ENCODE results near the gene DYRK1A. TPM values are rescaled to one million over a fixed set of nuclear protein-coding genes. Genes with fewer than 3 reads are reported as not detected.
A peak's percentile ranks its signal among the peaks of the same experiment; 100 is the strongest.
"Not testable (repeated sequence)": the region's sequence is repeated elsewhere in the genome, so short reads cannot be mapped to it uniquely, and the experiment has no call there.

The DYRK1A gene
- total RNA-seq, 2 experiments from 2014 or later: 49.8 to 51.4 TPM

DNA sequence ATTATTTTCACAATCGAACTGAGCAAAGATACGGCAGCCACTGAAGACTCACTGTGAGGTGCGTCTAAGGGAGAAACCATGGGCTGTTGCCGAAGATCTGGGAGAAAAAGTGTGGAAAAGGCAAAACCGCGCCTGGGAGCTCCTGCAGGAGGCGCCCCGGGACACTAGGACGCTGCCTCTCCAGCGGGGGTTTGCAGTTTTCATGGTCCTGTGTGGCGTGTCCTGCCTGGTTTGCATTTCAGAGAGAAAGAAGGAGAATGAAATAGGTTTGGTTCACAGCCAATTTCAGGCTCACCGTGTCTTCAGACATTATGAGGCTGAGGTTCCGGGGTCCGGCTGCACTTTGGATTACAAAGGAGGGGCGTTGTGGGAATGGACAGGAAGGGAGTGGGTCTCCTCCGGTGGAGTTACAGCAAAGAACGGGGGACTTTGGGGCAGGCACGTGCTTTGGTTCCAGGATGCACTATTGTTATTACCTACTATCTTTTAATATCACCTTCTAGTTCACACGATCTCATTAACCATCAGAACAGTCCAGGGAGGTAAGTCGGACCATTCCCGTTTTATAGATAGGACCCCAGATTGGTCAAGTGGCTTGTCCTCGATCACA is 179.8 kb downstream of the DYRK1A start:
- CTCF ChIA-PET: no interaction called here
- no peak overlapping the region for H3K27ac Mint-ChIP-seq
- DNase-seq: no peak
- no peak overlapping the region for H3K4me3 Mint-ChIP-seq
- H3K9me3 Mint-ChIP-seq: peaks cover 6% of the 10 kb centered on the region
- peaks cover 28% of the 10 kb centered on the region for H3K27me3 Mint-ChIP-seq (ENCODE audit: low read depth)
- intact Hi-C loops (cut with micrococcal nuclease): no loop called here
- H3K4me1 Mint-ChIP-seq (ENCODE audit: low read depth): peaks cover 19% of the 10 kb centered on the region
- peaks cover 3% of the 10 kb centered on the region for H3K36me3 Mint-ChIP-seq (ENCODE audit: low read depth)

DNA sequence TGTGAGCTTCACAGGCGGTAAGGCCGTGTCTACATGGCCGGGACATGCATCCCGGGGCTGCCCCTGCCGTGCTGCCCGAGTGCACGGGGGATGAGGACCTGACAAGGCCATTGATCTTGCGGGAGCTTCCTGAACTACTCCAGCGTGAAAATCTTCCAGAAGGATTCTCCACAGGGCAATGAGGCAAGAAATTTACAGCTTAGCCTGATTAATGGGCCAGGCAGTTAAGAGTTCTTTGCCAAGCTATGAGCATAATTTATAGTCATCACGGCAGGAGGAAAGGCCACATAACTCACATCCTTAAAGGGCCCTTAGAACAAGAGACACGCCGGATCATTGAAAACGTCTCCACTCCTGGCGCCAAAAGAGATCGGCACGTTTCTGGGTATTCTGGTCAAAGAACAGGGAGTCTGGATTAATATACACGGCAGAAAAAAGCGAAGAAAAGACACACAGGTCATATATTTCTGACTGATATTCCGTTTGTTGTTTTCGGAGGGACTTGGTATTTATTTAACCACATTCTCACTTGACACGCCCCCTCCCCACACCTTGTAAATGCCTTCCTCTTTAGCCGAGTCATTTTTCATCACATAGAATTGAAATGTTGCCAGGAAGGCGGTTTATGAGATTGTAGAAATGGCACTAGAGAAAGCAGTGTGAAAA is 180.5 kb downstream of the DYRK1A start:
- peaks cover 6% of the 10 kb centered on the region for H3K9me3 Mint-ChIP-seq
- H3K27ac Mint-ChIP-seq: no peak overlapping the region
- peaks cover 3% of the 10 kb centered on the region for H3K36me3 Mint-ChIP-seq (ENCODE audit: low read depth)

DNA sequence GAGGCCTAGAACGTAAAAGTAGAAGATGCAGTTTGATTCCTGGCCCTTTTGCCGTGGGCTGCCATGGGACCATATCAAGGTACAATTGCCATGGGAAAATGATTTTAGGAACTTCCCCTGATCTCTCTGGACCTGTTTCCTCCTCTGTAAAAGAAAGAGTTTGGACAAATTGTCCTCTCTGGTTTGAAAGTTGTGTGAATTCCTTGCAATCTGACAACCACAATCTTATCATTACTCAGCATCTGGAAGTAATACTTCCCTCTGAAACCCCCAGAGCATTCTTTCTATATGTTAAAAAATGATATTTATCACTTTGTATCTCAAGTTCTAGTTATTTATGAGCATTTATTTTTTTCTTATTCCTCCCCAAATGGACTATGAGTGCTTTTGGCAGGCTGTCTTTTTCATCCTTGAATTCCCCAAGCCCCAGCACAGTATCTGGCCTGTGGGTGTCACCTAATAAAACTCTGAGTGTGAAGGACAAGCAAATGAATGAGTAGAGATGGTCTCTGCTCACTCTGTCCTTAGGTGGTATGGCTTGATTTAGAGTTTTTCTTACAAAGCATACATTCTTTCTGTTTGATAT is 181.1 kb downstream of the DYRK1A start:
- H3K9me3 Mint-ChIP-seq: no peaks in the 10 kb centered on the region
- no peak overlapping the region for H3K27ac Mint-ChIP-seq
- H3K27me3 Mint-ChIP-seq (ENCODE audit: low read depth): peaks cover 28% of the 10 kb centered on the region
- no peak for DNase-seq
- intact Hi-C loops (cut with micrococcal nuclease): no loop called here
- peaks cover 2% of the 10 kb centered on the region for H3K36me3 Mint-ChIP-seq (ENCODE audit: low read depth)
- peaks cover 19% of the 10 kb centered on the region for H3K4me1 Mint-ChIP-seq (ENCODE audit: low read depth)
- H3K4me3 Mint-ChIP-seq: no peak overlapping the region
- CTCF ChIA-PET: no interaction called here

More for the DNA sequence above, 180.5 kb downstream of the DYRK1A start:
- Mint-ChIP-seq H3K4me1 (ENCODE audit: low read depth) (peaks cover 19% of the 10 kb centered on the region), H3K27me3 (ENCODE audit: low read depth) (peaks cover 28% of the 10 kb centered on the region), H3K4me3 (no peak overlapping the region)
- peak; percentile 37 for DNase-seq
- intact Hi-C loops (cut with micrococcal nuclease): no loop called here
- CTCF ChIA-PET: no interaction called here

DNA sequence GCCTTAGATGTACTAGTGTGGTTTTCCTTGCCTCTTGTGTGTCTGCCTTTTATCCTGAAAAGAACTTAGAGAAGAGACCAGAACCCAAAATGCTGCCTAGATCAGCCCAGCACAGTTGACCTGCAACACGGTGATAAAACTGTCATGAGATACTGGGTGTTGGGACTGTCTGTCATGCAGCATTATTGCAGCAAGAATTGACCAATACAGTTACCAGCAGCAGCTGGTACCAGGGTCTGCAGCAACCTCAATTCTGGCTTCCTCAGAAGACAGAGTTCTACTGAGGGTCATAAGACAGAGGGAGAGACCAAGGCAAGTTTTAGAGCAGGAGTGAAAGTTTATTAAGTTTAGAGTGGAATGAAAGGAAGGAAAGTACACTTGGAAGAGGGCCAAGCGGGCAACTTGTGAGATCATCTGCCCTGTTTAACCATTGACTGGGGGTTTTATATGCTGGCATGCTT is 182.0 kb downstream of the DYRK1A start:
- intact Hi-C loops (cut with micrococcal nuclease): no loop called here
- CTCF ChIA-PET: no interaction called here
- H3K9me3 Mint-ChIP-seq: no peaks in the 10 kb centered on the region
- DNase-seq: no peak
- H3K27me3 Mint-ChIP-seq (ENCODE audit: low read depth): peaks cover 28% of the 10 kb centered on the region
- peaks cover 19% of the 10 kb centered on the region for H3K4me1 Mint-ChIP-seq (ENCODE audit: low read depth)
- no peak overlapping the region for H3K27ac Mint-ChIP-seq
- H3K4me3 Mint-ChIP-seq: no peak overlapping the region
- H3K36me3 Mint-ChIP-seq (ENCODE audit: low read depth): no peaks in the 10 kb centered on the region

DNA sequence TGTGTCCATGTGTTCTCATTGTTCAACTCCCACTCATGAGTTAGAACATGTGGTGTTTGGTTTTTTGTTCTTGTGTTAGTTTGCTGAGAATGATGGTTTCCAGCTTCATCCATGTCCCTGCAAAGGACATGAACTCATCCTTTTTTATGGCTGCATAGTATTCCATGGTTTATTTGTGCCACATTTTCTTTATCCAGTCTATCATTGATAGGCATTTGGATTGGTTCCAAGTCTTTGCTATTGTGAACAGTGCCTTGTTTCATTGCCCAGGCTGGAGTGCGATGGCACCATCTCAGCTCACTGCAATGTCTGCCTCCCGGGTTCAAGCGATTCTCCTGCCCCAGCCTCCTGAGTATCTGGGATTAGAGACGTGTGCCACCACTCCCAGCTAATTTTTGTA is 183.2 kb downstream of the DYRK1A start:
- peaks cover 28% of the 10 kb centered on the region for H3K27me3 Mint-ChIP-seq (ENCODE audit: low read depth)
- DNase-seq; H3K36me3 Mint-ChIP-seq (ENCODE audit: low read depth); H3K9me3 Mint-ChIP-seq; H3K27ac Mint-ChIP-seq; CTCF ChIA-PET; intact Hi-C loops (cut with micrococcal nuclease); H3K4me3 Mint-ChIP-seq: not testable (repeated sequence)
- peaks cover 19% of the 10 kb centered on the region for H3K4me1 Mint-ChIP-seq (ENCODE audit: low read depth)

DNA sequence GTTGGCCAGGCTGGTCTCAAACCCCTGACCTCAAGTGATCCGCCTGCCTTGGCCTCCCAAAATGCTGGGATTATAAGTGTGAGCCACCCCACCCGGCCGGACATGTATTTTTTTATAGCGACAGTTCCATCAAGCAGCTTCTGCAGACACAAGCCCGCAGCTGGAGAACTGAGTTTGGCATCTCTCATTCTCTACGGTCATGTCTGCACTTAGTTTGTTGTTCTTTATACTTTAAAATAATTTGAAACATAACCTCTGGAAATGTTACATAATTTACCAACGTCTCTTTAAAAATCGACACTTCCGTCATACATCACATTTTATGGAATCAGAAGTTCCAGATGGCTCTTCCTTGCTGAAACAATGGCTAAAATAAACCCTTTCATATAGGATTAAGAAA is 183.6 kb downstream of the DYRK1A start:
- Mint-ChIP-seq H3K27me3 (ENCODE audit: low read depth) (peaks cover 28% of the 10 kb centered on the region), H3K4me3 (no peak overlapping the region), H3K4me1 (ENCODE audit: low read depth) (peaks cover 19% of the 10 kb centered on the region), H3K36me3 (ENCODE audit: low read depth) (no peaks in the 10 kb centered on the region), H3K27ac (no peak overlapping the region), H3K9me3 (no peaks in the 10 kb centered on the region)
- DNase-seq: no peak
- intact Hi-C loops (cut with micrococcal nuclease): no loop called here
- CTCF ChIA-PET: no interaction called here

DNA sequence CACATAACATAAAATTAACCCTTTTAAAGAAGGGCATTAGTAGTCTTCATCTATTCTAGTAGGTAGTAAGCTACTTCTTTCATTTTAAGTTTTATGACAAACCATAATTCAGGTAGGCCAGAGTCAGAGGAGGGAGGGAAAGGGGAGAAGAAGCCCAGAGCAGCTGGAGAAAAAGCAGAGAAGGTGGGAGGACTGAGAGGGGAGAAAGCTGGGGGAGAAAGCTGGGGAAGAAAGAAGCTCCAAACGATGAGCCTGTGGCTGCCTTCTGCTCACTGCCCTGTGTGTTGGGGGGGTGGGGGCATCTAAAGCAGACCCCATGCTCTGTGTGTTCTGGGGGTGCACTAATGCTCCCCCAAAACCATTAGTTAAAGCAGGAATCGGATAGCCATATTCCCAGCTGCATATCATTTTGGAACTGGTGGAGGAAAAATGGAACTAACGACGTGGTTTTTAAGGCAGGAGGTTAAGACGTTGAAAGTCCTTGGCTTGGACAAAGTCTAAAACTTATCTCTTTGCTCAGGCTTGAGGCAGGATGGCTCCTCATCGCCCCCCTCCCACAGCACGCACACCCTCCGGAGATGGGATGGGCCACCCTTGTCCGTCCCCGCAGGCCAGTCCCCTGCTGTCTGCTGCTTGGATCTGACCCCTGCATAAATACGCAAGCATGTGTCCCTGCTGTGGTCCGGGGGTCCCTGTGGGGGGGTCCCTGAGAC is 184.2 kb downstream of the DYRK1A start:
- CTCF ChIA-PET: no interaction called here
- H3K4me1 Mint-ChIP-seq (ENCODE audit: low read depth): peaks cover 19% of the 10 kb centered on the region
- DNase-seq: no peak
- H3K36me3 Mint-ChIP-seq (ENCODE audit: low read depth): no peaks in the 10 kb centered on the region
- no peaks in the 10 kb centered on the region for H3K9me3 Mint-ChIP-seq
- H3K4me3 Mint-ChIP-seq: no peak overlapping the region
- peaks cover 27% of the 10 kb centered on the region for H3K27me3 Mint-ChIP-seq (ENCODE audit: low read depth)
- intact Hi-C loops (cut with micrococcal nuclease): no loop called here
- no peak overlapping the region for H3K27ac Mint-ChIP-seq

DNA sequence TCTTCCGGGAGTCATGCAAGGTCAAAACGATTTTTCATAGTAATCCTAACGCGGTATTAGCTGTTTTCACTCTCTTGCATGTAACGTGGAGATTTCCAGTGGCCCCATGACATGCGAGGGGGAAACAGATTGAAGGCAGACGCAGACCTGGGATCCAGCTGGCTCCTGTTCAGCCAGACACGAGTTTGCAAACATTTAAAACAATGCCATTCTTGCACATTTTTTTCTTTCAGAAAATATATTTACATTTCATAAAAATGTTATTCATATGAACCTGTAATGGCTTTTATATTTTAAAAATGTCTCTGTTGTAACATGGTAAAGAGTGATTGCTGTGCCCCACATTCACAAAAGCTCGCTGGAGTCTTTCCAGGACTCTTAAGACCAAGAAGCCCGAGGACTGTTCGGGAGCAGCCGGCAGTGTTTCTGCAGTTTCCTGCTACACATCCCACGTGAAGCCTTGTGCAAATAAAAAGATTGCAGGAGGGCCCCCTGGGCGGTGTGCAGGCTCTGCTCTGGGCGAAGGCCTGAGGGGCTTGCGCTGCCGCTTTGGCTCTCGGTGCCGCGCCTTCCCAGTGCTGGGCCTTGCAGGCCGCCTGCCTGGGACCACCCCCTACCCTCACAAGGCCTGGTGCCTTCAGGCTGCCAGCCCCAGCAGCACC is 184.9 kb downstream of the DYRK1A start:
- DNase-seq: no peak
- no peak overlapping the region for H3K4me3 Mint-ChIP-seq
- H3K9me3 Mint-ChIP-seq: no peaks in the 10 kb centered on the region
- intact Hi-C loops (cut with micrococcal nuclease): no loop called here
- peaks cover 20% of the 10 kb centered on the region for H3K27me3 Mint-ChIP-seq (ENCODE audit: low read depth)
- peaks cover 18% of the 10 kb centered on the region for H3K4me1 Mint-ChIP-seq (ENCODE audit: low read depth)
- CTCF ChIA-PET: no interaction called here
- no peaks in the 10 kb centered on the region for H3K36me3 Mint-ChIP-seq (ENCODE audit: low read depth)
- H3K27ac Mint-ChIP-seq: no peak overlapping the region

DNA sequence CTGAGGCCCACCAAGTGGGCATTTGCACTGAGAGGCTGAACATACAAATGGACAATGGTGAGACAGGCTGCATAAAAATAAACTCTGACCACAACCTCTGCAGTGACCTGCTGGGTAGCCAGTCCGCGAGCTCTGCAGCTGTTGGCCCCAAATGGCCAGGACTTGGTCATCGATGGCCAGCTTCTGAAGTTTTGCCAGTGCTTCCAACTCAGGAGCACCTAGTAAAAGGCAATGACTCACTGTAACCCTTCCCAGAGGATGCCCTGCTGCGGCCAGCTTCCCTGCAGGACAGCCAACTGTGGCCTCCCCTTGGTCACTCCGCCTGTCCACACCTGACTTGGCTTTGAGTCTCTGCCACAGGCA is 185.4 kb downstream of the DYRK1A start:
- no peak for DNase-seq
- no peaks in the 10 kb centered on the region for H3K9me3 Mint-ChIP-seq
- peaks cover 13% of the 10 kb centered on the region for H3K4me1 Mint-ChIP-seq (ENCODE audit: low read depth)
- no peak overlapping the region for H3K27ac Mint-ChIP-seq
- no peak overlapping the region for H3K4me3 Mint-ChIP-seq
- intact Hi-C loops (cut with micrococcal nuclease): no loop called here
- CTCF ChIA-PET: no interaction called here
- H3K27me3 Mint-ChIP-seq (ENCODE audit: low read depth): peaks cover 16% of the 10 kb centered on the region
- no peaks in the 10 kb centered on the region for H3K36me3 Mint-ChIP-seq (ENCODE audit: low read depth)

DNA sequence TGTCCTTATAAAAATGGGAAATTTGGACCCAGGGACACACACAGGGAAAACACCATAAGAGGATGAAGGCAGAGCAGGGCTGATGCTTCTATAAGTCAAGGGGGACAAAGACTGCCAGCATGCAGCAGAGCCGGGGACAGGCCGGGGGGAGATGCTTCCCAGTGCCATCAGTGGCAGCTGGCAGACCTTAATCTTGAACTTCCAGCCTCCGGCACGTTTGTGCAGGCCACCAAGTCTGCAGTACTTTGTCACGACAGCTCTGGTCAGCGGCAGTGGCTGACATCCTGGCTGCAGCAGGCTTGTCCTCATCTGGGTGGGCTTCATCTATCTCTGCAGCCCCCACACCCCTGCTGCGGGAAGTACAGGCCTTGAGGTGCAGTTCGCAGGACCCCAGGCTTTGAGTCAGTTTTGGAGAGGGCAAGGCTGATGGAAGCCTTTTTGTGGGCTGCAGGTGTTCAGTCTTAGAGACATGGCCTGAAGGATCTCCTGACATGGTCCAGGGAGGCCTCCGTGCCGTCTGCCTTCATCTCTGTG is 186.0 kb downstream of the DYRK1A start:
- no peak for DNase-seq
- Mint-ChIP-seq H3K9me3 (no peaks in the 10 kb centered on the region), H3K4me3 (no peak overlapping the region), H3K4me1 (ENCODE audit: low read depth) (peaks cover 7% of the 10 kb centered on the region), H3K27ac (no peak overlapping the region), H3K36me3 (ENCODE audit: low read depth) (no peaks in the 10 kb centered on the region), H3K27me3 (ENCODE audit: low read depth) (peaks cover 12% of the 10 kb centered on the region)
- CTCF ChIA-PET: no interaction called here
- intact Hi-C loops (cut with micrococcal nuclease): no loop called here

DNA sequence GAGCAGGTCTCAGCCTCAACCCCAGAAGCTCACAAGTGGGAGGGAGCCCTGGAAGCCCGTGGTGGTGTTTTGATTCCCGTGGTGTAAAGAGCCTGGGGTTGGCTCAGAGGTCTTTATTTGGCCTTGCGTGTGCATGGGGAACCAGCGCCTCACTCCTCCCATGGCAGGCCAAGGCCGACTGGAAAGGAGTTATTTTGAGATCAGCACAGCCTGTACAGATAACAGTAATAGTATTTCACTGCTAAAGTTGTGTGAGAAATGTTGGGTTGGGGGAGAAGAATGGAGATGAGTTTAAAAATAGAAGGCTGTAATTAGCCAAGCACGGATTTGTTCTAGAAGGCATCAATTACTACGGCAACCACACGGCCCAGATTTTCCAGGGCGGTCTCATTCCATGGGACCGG is 186.5 kb downstream of the DYRK1A start:
- H3K4me1 Mint-ChIP-seq (ENCODE audit: low read depth): peaks cover 3% of the 10 kb centered on the region
- no peaks in the 10 kb centered on the region for H3K9me3 Mint-ChIP-seq
- peaks cover 9% of the 10 kb centered on the region for H3K27me3 Mint-ChIP-seq (ENCODE audit: low read depth)
- no peak overlapping the region for H3K4me3 Mint-ChIP-seq
- DNase-seq: no peak
- intact Hi-C loops (cut with micrococcal nuclease): no loop called here
- no peak overlapping the region for H3K27ac Mint-ChIP-seq
- no peaks in the 10 kb centered on the region for H3K36me3 Mint-ChIP-seq (ENCODE audit: low read depth)
- CTCF ChIA-PET: no interaction called here

DNA sequence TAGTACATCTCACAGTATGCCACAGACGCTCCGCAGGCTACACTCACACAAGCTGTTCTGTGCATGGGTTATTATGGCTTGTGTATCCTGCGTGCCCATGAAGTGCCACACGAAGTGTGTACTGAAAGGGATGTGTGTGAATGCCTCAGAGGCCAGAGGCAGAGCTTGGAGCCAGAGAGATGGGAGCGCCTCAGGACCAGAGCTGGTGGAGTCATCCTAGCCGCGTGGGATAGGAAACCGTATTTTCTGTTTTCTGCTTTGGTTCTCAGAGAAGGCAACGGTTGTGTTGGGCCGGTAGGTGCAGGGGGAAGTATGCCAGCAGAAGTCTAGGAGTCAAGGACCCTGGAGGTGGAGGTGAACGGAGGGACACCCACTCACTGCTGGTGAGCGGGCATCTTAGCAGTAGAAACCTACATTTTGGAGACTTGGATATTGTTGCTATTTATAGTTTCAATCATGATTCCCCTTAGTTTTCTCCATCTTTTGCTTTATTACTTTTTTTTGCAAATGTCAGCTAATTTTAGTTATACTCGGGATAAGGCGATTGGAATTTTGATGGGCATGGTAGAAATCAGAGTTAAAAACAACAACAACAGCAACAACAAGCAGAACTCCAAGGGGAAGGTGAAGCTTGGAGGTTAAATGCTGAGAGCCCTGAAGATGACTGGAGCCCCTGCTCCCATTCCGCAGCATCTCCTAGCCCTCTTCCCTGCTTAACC is 188.2 kb downstream of the DYRK1A start:
- no peak for DNase-seq
- no peaks in the 10 kb centered on the region for H3K36me3 Mint-ChIP-seq (ENCODE audit: low read depth)
- no peak overlapping the region for H3K4me3 Mint-ChIP-seq
- H3K4me1 Mint-ChIP-seq (ENCODE audit: low read depth): no peaks in the 10 kb centered on the region
- peaks cover 3% of the 10 kb centered on the region for H3K27me3 Mint-ChIP-seq (ENCODE audit: low read depth)
- no peak overlapping the region for H3K27ac Mint-ChIP-seq
- intact Hi-C loops (cut with micrococcal nuclease): no loop called here
- CTCF ChIA-PET: interaction anchor here (0.5 to 1.1 kb wide), 4 partner anchors 9 to 510 kb away, joined by 3 to 6 read pairs (median 3); no protein-coding TSS in a partner anchor
- H3K9me3 Mint-ChIP-seq: peaks cover 3% of the 10 kb centered on the region

Data from activated naive CD4-positive, alpha-beta T cell treated with anti-CD3 and anti-CD28 coated beads for 36 hours (primary cell).